Stimulated activated CD4-positive, alpha-beta T cell treated with anti-CD3 and anti-CD28 coated beads, Interleukin-1b, Interleukin-23, amount 100 ng/mL, for 4 hours (primary cell): ENCODE data around the gene OBP2A.
"Not testable (repeated sequence)": the region's sequence is repeated elsewhere in the genome, so short reads cannot be mapped to it uniquely, and the experiment has no call there.

Source experiments
- DNase-seq, 2 donors: peaks; one replicate each; pipeline ENCODE4 v3.0.0-alpha.2; 2020; ENCODE audit warnings: low read depth in 2 of 2

The OBP2A gene

GRCh38 chr9:135526730-135527571 is 19.0 kb upstream of the OBP2A start:
- DNase-seq = no peak

- DNase-seq = not testable (repeated sequence)
These were observed 17.0 kb upstream of the OBP2A start for GRCh38 chr9:135528842-135529435.

- no peak for DNase-seq
These were observed 15.8 kb upstream of the OBP2A start for GRCh38 chr9:135530146-135530545.

GRCh38 chr9:135531096-135531495 is 14.8 kb upstream of the OBP2A start:
- no peak for DNase-seq

- no peak for DNase-seq
These were observed 12.8 kb upstream of the OBP2A start for GRCh38 chr9:135533113-135533512.

- DNase-seq = no peak
These were observed 12.3 kb upstream of the OBP2A start for GRCh38 chr9:135533674-135534073.

GRCh38 chr9:135534192-135534711 is 11.7 kb upstream of the OBP2A start:
- DNase-seq = not testable (repeated sequence)

GRCh38 chr9:135534826-135535225 is 11.1 kb upstream of the OBP2A start:
- DNase-seq = not testable (repeated sequence)

GRCh38 chr9:135535631-135536030 is 10.3 kb upstream of the OBP2A start:
- not testable (repeated sequence) for DNase-seq

GRCh38 chr9:135536216-135536615 is 9.7 kb upstream of the OBP2A start:
- DNase-seq = no peak

- not testable (repeated sequence) for DNase-seq
These were observed 2.5 kb upstream of the OBP2A start for GRCh38 chr9:135543262-135543894.

- no peak for DNase-seq
These were observed 818 bp upstream of the OBP2A start for GRCh38 chr9:135544981-135545635.

- DNase-seq = not testable (repeated sequence)
These were observed 1.1 kb downstream of the OBP2A start for GRCh38 chr9:135546792-135547617.

GRCh38 chr9:135547756-135548736 is 2.1 kb downstream of the OBP2A start:
- no peak for DNase-seq

- not testable (repeated sequence) for DNase-seq
These were observed 3.8 kb downstream of the OBP2A start for GRCh38 chr9:135549478-135550343.

GRCh38 chr9:135550344-135550918 is 4.5 kb downstream of the OBP2A start:
- DNase-seq = no peak

- no peak for DNase-seq
These were observed 5.1 kb downstream of the OBP2A start for GRCh38 chr9:135551031-135551430.

- no peak for DNase-seq
These were observed 5.5 kb downstream of the OBP2A start for GRCh38 chr9:135551456-135551855.
